Stimulated activated naive CD8-positive, alpha-beta T cell treated with anti-CD3 and anti-CD28 coated beads, Interleukin-15, Interleukin-2, amounts not matched to agents 100 U/mL and 50 U/mL, for 24 hours (primary cell): Measurements from ENCODE around the gene DAPK1.

Source experiments
- ATAC-seq: fragments of 150-1000 bp; cut with Tn5 transposase; one replicate; pipeline ENCODE4 v1.10.0; 2021
- DNase-seq: peaks from one replicate; pipeline ENCODE4 v3.0.0; 2021

DAPK1 gene

GRCh38 chr9:87613265-87614111, 115.8 kb downstream of the DAPK1 start:
- ATAC-seq (no peak), DNase-seq (no peak)

GRCh38 chr9:87614397-87614796, 116.7 kb downstream of the DAPK1 start:
- ATAC-seq = no peak
- DNase-seq = no peak

- DNase-seq (no peak), ATAC-seq (no peak)
These were observed 117.5 kb downstream of the DAPK1 start for GRCh38 chr9:87615136-87615535.

GRCh38 chr9:87615547-87616148, 118.0 kb downstream of the DAPK1 start:
- no peak for DNase-seq
- no peak for ATAC-seq

- ATAC-seq (no peak), DNase-seq (no peak)
These were observed 120.6 kb downstream of the DAPK1 start for GRCh38 chr9:87618226-87618625.

GRCh38 chr9:87618931-87619330, 121.3 kb downstream of the DAPK1 start:
- DNase-seq = no peak
- ATAC-seq = no peak

- ATAC-seq = no peak
- no peak for DNase-seq
These were observed 121.7 kb downstream of the DAPK1 start for GRCh38 chr9:87619346-87619745.

- ATAC-seq = no peak
These were observed 123.2 kb downstream of the DAPK1 start for GRCh38 chr9:87620731-87621322.

GRCh38 chr9:87622098-87622497, 124.4 kb downstream of the DAPK1 start:
- ATAC-seq = no peak
- no peak for DNase-seq

More at GRCh38 chr9:87620731-87621322, 123.2 kb downstream of the DAPK1 start:
- no peak for DNase-seq

GRCh38 chr9:87622923-87623322, 125.3 kb downstream of the DAPK1 start:
- no peak for ATAC-seq
- no peak for DNase-seq

- ATAC-seq = no peak
- DNase-seq = no peak
These were observed 130.7 kb downstream of the DAPK1 start for GRCh38 chr9:87628346-87628745.

- no peak for DNase-seq
- no peak for ATAC-seq
These were observed 131.4 kb downstream of the DAPK1 start for GRCh38 chr9:87629104-87629503.

- ATAC-seq (no peak), DNase-seq (no peak)
These were observed 132.6 kb downstream of the DAPK1 start for GRCh38 chr9:87630266-87630665.

GRCh38 chr9:87630846-87631245, 133.2 kb downstream of the DAPK1 start:
- ATAC-seq (no peak), DNase-seq (no peak)

GRCh38 chr9:87635656-87636501, 138.2 kb downstream of the DAPK1 start:
- ATAC-seq = no peak
- DNase-seq = no peak

- DNase-seq (no peak), ATAC-seq (no peak)
These were observed 140.6 kb downstream of the DAPK1 start for GRCh38 chr9:87638292-87638691.

- DNase-seq = no peak
- ATAC-seq = no peak
These were observed 142.3 kb downstream of the DAPK1 start for GRCh38 chr9:87639949-87640348.

GRCh38 chr9:87640385-87640795, 142.7 kb downstream of the DAPK1 start:
- ATAC-seq (no peak), DNase-seq (no peak)

- DNase-seq (no peak), ATAC-seq (no peak)
These were observed 143.4 kb downstream of the DAPK1 start for GRCh38 chr9:87641067-87641466.

- DNase-seq (no peak), ATAC-seq (no peak)
These were observed 144.9 kb downstream of the DAPK1 start for GRCh38 chr9:87642330-87643106.

GRCh38 chr9:87643107-87643650, 145.5 kb downstream of the DAPK1 start:
- ATAC-seq (no peak), DNase-seq (no peak)
